ENCODE data around the gene TRIM75.
"Not testable (repeated sequence)": the region's sequence is repeated elsewhere in the genome, so short reads cannot be mapped to it uniquely, and the experiment has no call there.

Gene TRIM75

GRCh38 chr4:165079476-165079875 is 25.8 kb downstream of the TRIM75 start:
- no peak for DNase-seq

- not testable (repeated sequence) for DNase-seq
Observed at GRCh38 chr4:165084787-165085186, 31.1 kb downstream of the TRIM75 start.

- DNase-seq = no peak
Observed at GRCh38 chr4:165085946-165086345, 32.3 kb downstream of the TRIM75 start.

- no peak for DNase-seq
Observed at GRCh38 chr4:165088366-165088765, 34.7 kb downstream of the TRIM75 start.

- not testable (repeated sequence) for DNase-seq
Observed at GRCh38 chr4:165092187-165092586, 38.5 kb downstream of the TRIM75 start.

- DNase-seq = no peak
Observed at GRCh38 chr4:165094873-165095272, 41.2 kb downstream of the TRIM75 start.

- DNase-seq = no peak
Observed at GRCh38 chr4:165095291-165095690, 41.6 kb downstream of the TRIM75 start.

- no peak for DNase-seq
Observed at GRCh38 chr4:165096776-165097175, 43.1 kb downstream of the TRIM75 start.

GRCh38 chr4:165101641-165102040 is 48.0 kb downstream of the TRIM75 start:
- no peak for DNase-seq

- no peak for DNase-seq
Observed at GRCh38 chr4:165106518-165106917, 52.9 kb downstream of the TRIM75 start.

Data from activated gamma-delta T cell (primary cell).